Astrocyte (in vitro differentiated cells and primary cell): ENCODE results near the gene IER5L.

Experiments used
- CTCF ChIP-seq: IDR thresholded peaks from 2 replicates; pipeline ENCODE4 v1.5.1; 2011; ENCODE audit warnings: low read depth, mild to moderate bottlenecking, inconsistent platforms, low read length, moderate library complexity; ENCODE audit not compliant: insufficient read depth
- EZH2 ChIP-seq: IDR thresholded peaks from 2 replicates; pipeline ENCODE4 v1.6.1; 2012; ENCODE audit warnings: mild to moderate bottlenecking, low read length, inconsistent platforms; ENCODE audit not compliant: insufficient read depth

DNA sequence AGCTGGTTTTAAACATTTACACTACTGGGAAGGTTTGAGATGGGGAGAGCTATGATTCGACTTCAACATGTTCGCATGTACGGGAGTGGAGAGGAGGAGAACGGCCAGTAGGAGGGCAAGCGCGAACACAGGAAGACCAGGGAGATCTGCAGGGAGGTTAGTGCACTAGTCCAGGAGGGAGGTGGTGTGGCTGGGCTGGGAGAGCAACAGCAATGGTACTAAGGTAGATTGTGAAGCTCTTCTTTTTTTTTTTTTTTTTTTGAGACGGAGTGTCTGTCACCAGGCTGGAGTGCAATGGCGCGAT lies 16.6 kb downstream of the IER5L start:
- no peak for TF ChIP-seq CTCF
- no peak for TF ChIP-seq EZH2
